HG03432 (cell line): ENCODE data around the gene PTPRN2.
"Not testable (repeated sequence)": the region's sequence is repeated elsewhere in the genome, so short reads cannot be mapped to it uniquely, and the experiment has no call there.

Experiments used
- ATAC-seq: cut with Tn5 transposase; IDR thresholded peaks from one replicate; pipeline ENCODE4 v1.9.1; 2021; ENCODE audit warnings: mild to moderate bottlenecking, moderate library complexity; ENCODE audit not compliant: unreplicated experiment

PTPRN2 gene

GRCh38 chr7:158391141-158391540, 196.5 kb downstream of the PTPRN2 start:
- no peak for ATAC-seq

GRCh38 chr7:158390460-158390859, 197.2 kb downstream of the PTPRN2 start:
- no peak for ATAC-seq

- ATAC-seq, result no peak
Measured at GRCh38 chr7:158389514-158390425, 197.9 kb downstream of the PTPRN2 start.

GRCh38 chr7:158388928-158389327, 198.7 kb downstream of the PTPRN2 start:
- ATAC-seq, result no peak

GRCh38 chr7:158388072-158388471, 199.6 kb downstream of the PTPRN2 start:
- no peak for ATAC-seq

GRCh38 chr7:158387546-158387891, 200.1 kb downstream of the PTPRN2 start:
- ATAC-seq, result no peak

GRCh38 chr7:158386866-158387545, 200.6 kb downstream of the PTPRN2 start:
- no peak for ATAC-seq

- ATAC-seq, result no peak
Measured at GRCh38 chr7:158386355-158386618, 201.3 kb downstream of the PTPRN2 start.

- ATAC-seq, result not testable (repeated sequence)
Measured at GRCh38 chr7:158385496-158386354, 201.9 kb downstream of the PTPRN2 start.

GRCh38 chr7:158384746-158385145, 202.9 kb downstream of the PTPRN2 start:
- no peak for ATAC-seq

GRCh38 chr7:158383665-158384064, 204.0 kb downstream of the PTPRN2 start:
- ATAC-seq, result no peak

GRCh38 chr7:158382363-158383254, 205.0 kb downstream of the PTPRN2 start:
- ATAC-seq, result no peak

GRCh38 chr7:158381956-158382355, 205.7 kb downstream of the PTPRN2 start:
- ATAC-seq, result no peak

GRCh38 chr7:158378978-158379377, 208.6 kb downstream of the PTPRN2 start:
- ATAC-seq, result no peak

- ATAC-seq, result no peak
Measured at GRCh38 chr7:158377800-158378623, 209.6 kb downstream of the PTPRN2 start.

GRCh38 chr7:158376839-158377186, 210.8 kb downstream of the PTPRN2 start:
- ATAC-seq, result not testable (repeated sequence)

GRCh38 chr7:158376146-158376838, 211.3 kb downstream of the PTPRN2 start:
- ATAC-seq, result not testable (repeated sequence)

GRCh38 chr7:158375034-158375433, 212.6 kb downstream of the PTPRN2 start:
- ATAC-seq, result no peak

- no peak for ATAC-seq
Measured at GRCh38 chr7:158374586-158374985, 213.0 kb downstream of the PTPRN2 start.
